Measurements from ENCODE around the gene CMKLR1.

The CMKLR1 gene

DNA sequence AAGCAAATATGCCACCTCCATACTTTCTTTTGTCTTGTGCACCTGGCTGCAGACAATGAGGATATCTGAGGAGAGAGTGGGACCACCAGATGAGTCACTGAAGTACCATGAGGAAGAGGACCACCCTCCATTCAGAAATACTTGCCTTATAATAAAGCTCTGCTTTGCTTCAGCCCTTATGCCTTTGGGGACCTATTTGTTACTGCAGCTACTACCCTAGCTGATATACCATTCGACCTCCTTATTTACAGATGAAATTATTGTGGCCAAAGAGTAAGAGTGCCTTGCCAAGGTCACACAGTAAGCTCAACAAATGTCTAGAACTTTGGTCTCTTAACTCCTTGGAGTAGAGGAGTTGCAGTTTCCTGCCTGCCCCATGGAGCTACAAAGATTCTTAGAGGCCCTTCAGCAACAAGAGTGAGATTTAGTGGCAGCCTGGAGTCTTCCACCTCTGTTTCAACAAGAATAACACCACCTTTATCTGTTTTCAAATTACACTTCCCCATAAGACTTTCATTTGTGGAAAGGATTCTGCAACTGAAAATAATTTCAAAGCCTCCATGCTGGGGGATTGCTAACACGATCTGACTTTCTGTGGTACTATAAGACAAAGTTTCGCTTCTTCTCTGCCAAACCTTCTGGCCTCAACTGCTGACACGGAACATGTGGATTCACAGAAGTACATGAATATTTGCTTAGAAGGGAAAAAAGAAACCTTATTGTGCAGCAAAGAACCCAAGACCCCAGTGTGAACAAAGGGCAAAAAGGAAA, 3.6 kb downstream of the CMKLR1 start:
- no peak for DNase-seq (ENCODE audit: low read depth, low spot score)

DNA sequence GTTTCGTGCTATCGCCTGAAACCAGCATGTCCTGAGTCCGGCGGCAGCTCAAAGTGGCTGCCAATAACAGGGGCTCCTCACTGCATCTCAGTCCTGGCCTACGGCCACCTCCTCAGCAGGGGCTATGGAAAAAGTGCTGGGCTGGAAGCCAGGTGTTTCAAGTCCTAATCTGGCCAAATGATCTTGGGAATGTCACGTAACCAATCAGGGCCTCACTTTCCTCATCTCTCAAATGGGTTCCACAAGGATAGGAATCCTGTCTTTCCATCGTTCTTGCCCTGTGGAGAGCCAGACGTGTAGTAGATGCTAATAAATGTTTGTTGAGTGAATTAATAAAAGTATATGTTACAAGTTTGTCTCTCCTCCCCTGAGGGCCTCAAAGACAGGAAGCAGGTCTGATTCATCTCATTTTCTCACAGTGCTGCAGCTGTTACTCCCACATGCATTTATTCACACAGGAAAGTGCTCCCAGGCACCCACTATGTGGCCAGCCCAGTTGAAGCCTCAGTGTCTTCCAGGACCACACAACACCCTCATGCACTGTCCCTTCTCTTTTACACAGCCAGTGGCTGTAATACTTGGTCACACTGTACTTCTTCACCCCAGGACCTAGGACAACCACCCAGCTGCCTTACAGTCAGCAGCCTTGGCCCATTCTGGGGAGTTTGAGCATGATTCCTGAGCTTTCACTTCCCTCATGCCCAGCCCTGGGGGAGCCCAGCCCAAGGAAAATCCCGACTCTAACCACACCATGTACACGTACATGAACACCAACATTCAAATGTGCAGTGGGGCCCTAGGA, 5.0 kb downstream of the CMKLR1 start:
- no peak for DNase-seq (ENCODE audit: low read depth, low spot score)

DNA sequence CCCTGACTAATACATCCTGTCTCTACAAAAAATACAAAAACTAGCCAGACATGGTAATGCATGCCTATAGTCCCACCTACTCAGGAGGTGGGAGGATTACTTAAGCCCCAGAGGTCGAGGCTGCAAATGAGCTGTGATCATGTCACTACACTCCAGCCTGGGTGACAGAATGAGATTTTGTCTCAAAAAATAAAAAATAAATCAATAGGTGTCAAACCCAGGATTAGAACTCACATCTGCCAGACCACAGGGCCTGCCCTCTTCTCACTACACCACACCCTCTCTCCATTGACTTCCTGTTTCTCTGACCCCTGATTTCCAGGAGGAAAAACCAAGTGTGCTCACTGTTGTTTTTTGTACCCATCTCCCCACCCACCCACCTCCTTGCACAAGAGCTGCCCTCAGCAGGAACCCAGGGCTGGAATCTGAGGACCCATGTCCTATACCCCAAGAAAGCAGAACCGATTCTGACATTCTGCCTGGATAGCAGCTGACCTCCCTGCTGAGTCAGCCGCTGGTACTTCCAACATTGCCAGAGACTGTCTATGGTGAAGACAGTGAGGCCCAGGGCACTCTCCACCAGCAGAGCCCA, 6.2 kb downstream of the CMKLR1 start:
- DNase-seq (ENCODE audit: low read depth, low spot score), result no peak

DNA sequence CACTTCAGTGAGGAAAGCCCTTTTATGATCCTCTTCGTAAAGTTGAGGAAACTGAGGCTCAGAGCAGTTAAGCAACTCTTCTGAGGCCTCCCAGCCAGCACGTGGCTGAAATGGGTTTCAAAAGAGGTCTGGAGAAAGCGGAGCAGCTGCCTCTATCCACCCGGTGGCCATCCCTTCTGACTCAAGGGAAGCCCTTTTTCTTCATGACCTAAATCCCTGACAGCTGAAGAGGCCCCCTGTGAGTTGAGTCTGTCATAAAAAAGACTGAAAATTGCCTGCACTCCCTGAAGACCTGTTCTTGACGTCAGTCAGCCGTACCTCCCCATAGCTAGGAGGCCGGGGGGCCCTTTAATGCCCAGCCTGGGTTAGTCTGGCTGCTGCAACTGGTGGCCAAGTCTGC, 10.7 kb downstream of the CMKLR1 start:
- DNase-seq (ENCODE audit: low read depth, low spot score), result no peak

DNA sequence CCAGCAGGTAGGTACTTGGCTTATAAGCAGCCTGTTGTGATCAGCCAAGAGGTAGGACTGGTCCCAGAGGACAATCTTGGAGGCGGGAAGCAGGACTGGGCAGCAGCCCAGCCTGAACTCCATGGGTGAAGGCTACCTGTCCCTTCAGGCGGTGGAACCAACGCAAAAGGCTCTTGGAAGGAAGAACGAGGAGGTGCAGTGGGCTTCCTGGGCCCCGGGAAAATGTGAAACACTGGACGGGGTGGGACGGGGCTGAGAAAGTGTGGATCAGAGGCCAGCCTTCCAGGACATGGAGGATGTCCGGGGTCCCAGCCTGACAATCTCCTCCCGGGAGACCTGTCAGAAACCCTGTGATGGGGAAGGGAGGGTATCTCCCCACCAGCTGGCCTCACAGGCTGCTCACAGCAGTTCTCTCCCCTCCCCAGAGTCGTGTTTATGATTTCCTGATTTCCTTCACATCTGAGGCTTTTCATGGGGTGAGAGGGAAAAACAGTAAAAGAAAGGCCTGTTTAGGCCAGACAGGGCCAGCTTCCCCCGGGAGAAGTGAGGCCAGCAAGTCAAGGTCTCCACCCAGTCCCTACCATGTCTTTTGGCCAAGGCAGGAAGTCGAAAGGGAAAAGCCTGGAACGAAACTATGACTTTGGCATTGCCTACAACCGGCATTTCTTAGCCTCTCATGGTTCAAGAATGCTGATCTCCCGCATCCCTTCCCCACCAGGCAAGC, 11.3 kb downstream of the CMKLR1 start:
- no peak for DNase-seq (ENCODE audit: low read depth, low spot score)

DNA sequence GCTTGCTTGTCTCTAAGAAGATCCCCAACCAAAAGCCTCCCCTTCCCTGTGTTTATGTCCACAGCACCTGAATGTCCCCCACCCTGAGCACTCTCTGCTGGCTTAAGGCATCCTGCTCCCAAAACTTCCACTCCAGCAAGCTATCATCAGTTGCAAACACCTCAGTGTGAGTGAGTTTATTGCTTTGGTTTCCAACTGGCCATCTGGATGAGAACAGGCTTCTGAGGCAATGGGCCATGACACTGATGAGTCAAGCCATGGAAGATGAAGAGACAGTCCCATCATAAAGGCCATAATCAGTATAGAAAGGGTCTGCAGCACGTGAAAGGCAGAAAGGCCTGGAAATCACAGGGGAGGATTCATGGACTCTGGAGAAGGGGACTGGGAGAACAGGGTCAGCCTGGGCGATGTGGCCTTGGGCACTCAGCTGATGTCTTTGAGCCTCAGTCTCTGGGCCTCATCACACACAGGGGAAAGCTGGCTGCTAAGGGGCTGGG, 12.8 kb downstream of the CMKLR1 start:
- DNase-seq (ENCODE audit: low read depth, low spot score), result no peak

DNA sequence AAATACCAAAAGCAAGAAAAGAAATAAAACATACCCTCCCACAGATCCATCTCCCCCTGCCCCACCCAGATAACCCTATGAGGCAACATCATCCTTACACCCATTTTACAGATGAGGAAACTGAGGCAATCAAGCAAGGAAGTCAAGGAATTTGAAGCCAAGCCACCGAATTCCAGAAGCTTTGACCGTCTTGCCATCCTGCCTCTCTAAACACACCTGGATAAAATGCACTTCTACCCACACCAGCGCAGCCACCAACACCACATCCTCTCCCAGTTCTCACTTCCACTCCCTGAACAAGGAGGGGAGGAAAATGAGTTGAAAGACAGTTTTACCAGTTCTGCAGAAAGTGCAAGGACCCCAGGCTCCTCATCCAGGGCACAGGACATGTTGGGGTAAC, 13.6 kb downstream of the CMKLR1 start:
- DNase-seq (ENCODE audit: low read depth, low spot score), result no peak

DNA sequence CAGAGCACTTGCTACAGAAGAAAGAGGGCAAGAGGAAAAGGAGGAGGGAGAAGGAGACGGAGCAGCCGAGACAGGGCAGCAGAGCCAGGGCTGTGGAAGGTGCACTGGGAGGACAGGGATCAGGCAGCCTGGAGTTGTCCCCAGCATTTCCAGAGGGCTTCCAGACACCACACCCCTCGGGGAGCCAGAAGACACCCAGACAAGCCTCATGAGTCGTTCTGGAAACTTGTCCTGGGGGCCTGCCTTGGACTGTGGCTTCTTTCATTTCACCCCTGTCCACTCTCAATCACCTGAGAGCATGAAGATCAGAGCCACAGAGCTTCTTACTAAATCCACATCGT, 14.1 kb downstream of the CMKLR1 start:
- DNase-seq (ENCODE audit: low read depth, low spot score), result no peak

DNA sequence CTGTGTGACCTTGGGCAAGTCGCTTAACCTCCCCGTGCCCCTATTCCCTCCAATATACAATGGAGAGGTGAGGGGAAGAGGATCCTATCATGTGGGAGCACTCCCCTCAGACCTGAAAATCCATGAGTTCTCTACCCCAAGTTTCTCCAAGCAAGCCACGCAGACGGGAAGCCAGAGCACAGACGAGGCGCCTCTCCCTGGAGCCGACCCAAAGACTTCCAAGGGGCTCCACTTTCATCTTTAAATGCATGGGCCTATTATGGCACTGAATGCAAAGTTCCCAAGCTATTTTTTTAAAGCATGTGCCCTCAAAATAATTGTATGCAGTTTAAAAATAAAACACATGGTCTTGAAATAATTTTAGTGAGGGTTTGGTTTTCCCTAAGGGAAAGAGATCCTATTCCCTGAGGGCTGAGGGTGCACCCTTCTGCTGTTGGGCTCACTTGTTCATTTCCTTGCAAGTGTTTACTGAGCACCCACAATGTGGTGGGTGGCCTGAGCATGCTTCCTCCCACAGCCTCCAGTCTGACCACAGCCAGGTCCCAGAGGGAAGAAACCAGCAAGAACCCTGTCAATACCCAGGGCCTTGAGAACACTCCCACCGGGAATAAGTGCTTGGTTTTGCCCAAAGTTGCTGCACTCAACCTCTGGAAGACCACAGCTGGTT, 14.6 kb downstream of the CMKLR1 start:
- DNase-seq (ENCODE audit: low read depth, low spot score), result no peak

DNA sequence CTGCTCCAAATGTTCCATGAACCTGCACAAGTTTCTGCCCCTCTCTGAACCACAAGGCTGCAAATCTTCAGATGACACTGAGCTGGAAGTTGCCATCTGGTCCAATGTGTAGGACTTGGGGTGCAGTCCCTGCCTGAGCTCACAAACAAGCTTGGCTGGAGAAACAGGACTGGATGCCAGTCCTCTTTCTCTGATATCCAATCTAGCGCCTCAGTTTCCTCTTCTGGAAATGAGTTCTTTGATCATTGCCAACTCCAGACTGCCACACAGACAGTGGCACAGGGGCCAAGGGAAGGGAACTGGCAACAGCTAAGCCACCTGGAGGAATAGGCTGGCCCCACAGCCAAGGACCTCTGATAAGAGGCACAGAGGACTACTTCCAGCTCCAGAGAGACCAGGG, 15.5 kb downstream of the CMKLR1 start:
- no peak for DNase-seq (ENCODE audit: low read depth, low spot score)

DNA sequence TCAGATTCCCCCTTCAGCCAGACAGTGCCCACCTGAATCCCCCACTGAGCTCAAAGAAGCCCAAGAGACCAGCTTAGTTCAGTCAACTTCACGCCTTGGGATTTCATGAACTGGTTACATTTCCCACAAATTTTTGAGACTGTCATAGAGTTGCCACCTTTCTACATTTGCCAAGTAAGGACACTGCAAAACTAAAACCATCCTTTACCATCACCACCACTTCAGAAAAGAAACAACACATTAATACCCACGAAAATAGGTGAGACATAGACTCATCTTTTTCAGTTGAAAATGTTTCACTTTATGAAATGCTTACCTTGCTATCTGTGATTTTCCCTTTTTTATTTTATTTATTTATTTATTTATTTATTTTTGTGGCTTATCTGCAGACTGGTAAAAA, 16.1 kb downstream of the CMKLR1 start:
- DNase-seq (ENCODE audit: low read depth, low spot score), result no peak

DNA sequence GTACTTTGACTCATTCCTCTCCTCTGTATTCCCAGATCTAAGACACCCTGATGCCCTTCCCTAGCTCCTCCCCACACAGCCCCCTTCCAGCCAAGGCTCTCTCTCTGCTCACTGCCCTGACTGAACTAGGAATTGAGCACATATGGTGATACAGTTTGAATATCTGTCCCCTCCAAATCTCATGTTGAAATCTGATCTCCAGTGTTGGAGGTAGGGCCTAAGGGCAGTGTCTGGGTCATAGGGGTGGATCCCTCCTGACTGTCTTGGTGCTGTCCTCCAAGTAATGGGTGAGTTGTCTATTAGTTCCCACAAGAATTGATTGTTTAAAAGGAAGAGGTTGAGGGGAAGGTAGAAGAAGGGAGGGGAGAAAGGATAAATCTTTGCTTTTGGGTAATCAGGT, 17.4 kb downstream of the CMKLR1 start:
- no peak for DNase-seq (ENCODE audit: low read depth, low spot score)

DNA sequence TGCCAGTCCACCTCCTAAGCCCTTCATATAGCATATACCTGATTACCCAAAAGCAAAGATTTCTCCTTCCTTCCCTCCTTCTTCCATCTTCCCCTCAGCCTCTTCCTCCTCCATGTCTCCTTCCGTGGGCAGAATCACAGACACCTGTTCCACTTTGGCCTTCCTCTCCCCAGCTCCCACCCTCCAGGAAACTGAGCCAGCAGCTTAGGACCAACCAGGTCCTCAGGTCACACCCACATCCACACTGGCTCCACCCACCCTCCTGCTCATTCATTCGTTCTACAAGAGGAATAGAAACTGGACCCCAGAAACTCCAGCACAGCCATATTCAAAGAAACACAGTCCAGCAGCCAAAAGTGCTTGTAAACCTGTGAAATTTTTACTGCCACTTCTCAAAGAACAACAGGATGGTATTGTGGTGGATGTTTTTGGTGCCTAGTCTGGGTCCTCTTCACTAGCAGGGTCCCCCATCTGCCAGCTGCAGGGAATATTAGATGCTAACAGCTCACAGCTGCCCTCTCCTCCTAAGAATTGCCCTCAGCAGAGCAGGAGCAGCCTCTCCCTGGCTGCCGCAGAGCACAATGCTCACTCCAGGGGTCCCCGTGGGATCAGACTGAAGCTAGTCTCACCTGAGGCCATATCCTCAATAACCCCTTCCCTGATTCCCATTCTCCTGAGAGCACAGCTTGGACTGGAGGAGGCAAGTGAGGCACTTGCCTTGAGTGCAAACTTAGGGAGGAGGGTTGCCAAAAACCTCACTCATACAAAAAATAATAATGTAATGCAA, 18.4 kb downstream of the CMKLR1 start:
- no peak for DNase-seq (ENCODE audit: low read depth, low spot score)

DNA sequence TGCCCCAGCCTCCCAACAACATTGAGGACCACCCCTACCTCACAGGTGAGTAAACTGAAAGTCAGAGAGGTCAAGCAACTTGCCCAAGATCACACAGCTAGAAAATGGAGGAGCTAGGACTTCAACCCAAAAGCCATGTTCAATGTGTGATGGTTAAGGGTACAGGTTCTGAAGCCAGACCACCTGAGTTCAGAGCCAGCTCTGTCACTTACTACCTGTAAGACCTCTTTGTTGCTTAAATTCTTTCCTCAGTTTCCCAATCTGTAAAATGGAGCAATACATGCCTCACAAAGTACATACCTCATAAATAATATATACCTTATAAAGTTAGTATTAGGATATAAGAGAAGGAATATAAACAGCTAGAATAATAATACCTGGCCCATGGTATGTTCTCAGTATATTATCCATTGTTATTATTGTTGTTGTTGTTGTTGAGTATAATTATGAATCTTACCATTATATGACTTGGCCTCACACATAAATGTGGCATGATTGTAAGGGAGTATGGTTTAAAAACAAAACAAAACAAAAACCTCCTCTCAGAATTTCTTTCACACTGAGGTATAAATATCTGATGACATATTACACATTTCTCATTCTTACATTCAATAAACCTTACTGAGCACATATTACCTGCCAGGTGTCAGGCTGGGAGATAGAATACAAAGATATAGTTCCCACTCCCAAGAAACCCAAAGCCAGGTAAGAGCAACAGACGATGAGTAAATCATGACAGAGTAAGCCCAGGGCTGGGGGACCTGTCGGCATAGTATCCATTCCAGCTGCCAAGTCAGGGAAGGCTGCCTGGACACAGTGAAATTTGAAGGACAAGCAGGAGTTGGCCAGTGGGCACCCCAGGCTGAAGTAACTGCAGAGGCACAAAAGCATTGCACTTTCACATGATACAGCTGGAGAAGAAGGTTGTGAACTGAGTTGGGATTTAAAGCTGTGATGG, 19.6 kb downstream of the CMKLR1 start:
- no peak for DNase-seq (ENCODE audit: low read depth, low spot score)

DNA sequence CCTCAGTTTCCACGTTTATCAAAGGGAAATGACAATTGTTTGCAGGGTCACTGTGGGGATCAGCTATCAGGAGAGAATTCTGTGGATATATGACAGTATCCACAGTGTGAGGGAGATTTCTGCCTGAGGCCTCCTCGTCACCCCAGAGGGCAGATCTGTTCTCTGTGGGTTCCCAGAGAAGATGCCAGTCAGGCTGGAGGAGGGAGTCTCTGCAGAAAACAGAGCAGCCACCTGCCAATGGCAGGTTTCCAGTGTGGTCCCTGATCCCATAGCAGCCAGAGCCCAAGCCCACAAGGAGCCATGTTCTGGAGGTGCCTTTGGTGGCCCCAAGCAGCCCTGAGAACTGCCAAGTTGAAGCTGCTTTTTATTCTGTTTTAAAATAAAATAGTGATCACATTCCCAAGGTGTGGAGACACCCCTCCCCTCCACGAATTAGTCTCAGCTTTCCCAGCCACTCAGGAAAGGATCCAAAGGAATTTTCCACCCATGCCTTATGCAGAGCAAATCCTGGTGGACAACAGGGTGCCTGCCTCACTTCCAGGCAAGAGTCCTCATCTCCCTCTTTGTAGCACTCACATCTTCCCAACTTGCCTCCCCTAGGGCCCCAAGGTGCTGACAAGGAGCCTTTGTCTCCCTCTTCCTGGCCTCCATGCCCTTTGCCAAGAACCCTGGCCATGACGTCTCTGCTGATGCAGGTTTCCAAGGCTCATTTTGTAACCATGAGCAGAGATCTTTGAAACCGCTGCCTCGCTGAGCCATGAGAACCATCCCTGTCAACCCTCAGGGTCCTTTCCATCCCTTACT, 20.4 kb downstream of the CMKLR1 start:
- DNase-seq (ENCODE audit: low read depth, low spot score), result no peak

DNA sequence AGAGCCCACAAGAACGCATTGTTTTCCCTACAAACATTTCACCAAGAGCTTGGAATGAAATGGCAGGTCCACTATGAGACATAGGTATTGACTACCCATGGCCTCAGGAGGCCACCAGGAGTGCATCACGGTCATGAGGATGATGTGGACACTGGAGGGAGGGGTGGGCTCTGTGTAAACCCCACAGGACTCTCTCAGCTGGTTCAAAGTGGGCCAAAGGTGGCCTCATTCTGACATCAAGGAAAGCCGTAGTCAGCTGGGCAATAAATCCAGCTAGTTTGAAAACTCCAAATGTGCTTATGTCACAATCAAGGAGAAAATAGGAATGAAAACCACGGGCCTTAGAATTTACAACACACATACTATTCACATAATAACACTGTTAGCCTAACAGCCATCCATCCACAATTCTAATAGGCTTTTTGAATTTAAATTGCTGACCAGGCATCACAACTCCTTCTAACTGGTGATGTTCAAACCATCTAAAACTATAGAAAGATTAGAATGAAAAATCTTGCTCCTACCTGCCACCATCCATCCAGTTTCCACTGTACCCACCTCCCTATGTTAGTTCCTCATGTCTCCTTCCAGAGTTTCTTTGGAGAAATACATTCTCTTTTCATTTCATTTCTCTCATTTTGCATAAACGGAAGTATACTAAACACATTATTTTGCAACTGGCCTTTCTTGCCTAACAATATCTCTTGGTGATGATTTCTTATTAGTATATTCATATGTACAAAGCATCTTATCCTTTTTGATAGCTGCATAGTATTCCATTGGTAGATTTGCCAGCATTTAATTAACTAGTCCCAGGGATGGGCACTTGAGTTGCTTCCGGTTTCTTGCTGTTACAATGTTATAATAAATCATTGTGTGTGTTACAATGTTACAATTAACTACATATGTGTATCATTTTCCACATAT, 21.5 kb downstream of the CMKLR1 start:
- no peak for DNase-seq (ENCODE audit: low read depth, low spot score)

Measured in smooth muscle cell of the brain vasculature (primary cell).